Type B pancreatic cell (in vitro differentiated cells): ENCODE results near the gene LRMDA. TPM values are rescaled to one million over a fixed set of nuclear protein-coding genes. Genes with fewer than 3 reads are reported as not detected.

ENCODE experiments used
- DNase-seq: peaks from one replicate; pipeline ENCODE4 v3.0.0; 2021; ENCODE audit warnings: mixed read lengths; ENCODE audit not compliant: unreplicated experiment; ENCODE audit errors: extremely low spot score
- H3K27ac Mint-ChIP-seq: 2 replicates; pipeline ENCODE4 v1.8.0; 2021; ENCODE audit warnings: mild to moderate bottlenecking, mixed read lengths
- H3K27me3 Mint-ChIP-seq: 2 replicates; pipeline ENCODE4 v1.8.0; 2021; ENCODE audit warnings: mixed read lengths
- H3K36me3 Mint-ChIP-seq: 2 replicates; pipeline ENCODE4 v1.8.0; 2021; ENCODE audit warnings: mixed read lengths
- H3K4me1 Mint-ChIP-seq: one replicate; pipeline ENCODE4 v1.8.0; 2021; ENCODE audit warnings: mixed read lengths; ENCODE audit not compliant: unreplicated experiment
- H3K4me3 Mint-ChIP-seq: 2 replicates; pipeline ENCODE4 v1.8.0; 2021; ENCODE audit warnings: mild to moderate bottlenecking, mixed read lengths
- H3K9me3 Mint-ChIP-seq: 2 replicates; pipeline ENCODE4 v1.8.0; 2021; ENCODE audit warnings: mixed read lengths
- total RNA-seq: library from RNA; stranded (reverse); gene quantifications from 2 replicates; pipeline ENCODE4 v1.2.1, GENCODE V29; 2021; ENCODE audit warnings: low replicate concordance
- TF ChIP-seq, protein P1 (sequence below): fragments of 200-600 bp; sonication (generic); conservative IDR thresholded peaks from 2 replicates; pipeline ENCODE4 v1.5.0; 2021; ENCODE audit warnings: antibody characterized with exemption, mild to moderate bottlenecking

Gene LRMDA
- total RNA-seq, 1 donor from 2014 or later, result 2.0 TPM

- peaks cover 35% of the 10 kb centered on the region for H3K4me1 Mint-ChIP-seq
- H3K27me3 Mint-ChIP-seq, result peaks cover 19% of the 10 kb centered on the region
- DNase-seq, result no peak
- H3K4me3 Mint-ChIP-seq, result peak overlapping the region; percentile 87
- H3K36me3 Mint-ChIP-seq, result no peaks in the 10 kb centered on the region
- peak overlapping the region; percentile 79 for H3K27ac Mint-ChIP-seq
- no peaks in the 10 kb centered on the region for H3K9me3 Mint-ChIP-seq
- TF ChIP-seq, protein P1, sequence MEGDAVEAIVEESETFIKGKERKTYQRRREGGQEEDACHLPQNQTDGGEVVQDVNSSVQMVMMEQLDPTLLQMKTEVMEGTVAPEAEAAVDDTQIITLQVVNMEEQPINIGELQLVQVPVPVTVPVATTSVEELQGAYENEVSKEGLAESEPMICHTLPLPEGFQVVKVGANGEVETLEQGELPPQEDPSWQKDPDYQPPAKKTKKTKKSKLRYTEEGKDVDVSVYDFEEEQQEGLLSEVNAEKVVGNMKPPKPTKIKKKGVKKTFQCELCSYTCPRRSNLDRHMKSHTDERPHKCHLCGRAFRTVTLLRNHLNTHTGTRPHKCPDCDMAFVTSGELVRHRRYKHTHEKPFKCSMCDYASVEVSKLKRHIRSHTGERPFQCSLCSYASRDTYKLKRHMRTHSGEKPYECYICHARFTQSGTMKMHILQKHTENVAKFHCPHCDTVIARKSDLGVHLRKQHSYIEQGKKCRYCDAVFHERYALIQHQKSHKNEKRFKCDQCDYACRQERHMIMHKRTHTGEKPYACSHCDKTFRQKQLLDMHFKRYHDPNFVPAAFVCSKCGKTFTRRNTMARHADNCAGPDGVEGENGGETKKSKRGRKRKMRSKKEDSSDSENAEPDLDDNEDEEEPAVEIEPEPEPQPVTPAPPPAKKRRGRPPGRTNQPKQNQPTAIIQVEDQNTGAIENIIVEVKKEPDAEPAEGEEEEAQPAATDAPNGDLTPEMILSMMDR, result no peak
Measured at GRCh38 chr10:75407224-75407712, 24.2 kb upstream of the LRMDA start.

DNA sequence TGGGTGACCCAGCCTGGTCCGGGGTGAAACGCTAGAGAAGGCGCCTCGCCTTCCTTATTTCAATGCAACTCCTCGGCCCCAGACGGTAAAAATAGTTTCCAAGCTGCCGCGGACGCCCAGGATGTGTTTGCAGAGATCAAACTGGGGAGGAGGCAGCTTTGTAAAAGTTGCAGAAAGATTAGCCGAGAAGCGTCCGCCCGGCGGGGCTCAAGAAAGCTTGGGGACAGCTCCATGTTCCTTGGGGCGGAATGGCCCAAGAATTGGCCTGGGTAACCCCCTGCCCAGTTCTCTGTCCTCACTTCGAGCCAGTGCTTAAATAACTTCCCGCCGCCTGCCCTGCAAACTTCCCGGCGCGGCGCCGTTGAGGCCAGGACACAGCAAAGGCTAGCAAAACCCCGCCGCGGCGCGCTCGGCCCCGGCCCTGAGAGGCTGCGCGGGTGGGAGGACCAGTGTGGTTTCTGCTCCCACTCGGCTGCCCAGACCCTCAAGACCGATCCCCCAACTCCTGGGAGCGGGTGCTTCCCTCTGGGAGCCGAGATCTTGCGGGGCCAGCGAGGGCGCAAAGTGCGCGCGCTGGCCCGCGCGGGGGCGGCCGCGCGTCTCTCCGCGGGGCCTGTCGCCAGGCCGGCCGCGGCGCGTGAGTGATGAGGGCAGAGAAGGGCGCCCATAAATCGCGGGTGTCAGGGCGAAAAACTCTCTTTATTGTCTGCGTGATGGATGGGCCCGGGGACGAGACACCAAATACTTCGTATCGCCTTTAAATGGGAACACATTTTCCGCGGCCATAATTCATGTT, 23.5 kb upstream of the LRMDA start:
- TF ChIP-seq, protein P1, result no peak
- peak overlapping the region; percentile 87 for H3K4me3 Mint-ChIP-seq
- no peaks in the 10 kb centered on the region for H3K36me3 Mint-ChIP-seq
- peak overlapping the region; percentile 79 for H3K27ac Mint-ChIP-seq
- H3K9me3 Mint-ChIP-seq, result no peaks in the 10 kb centered on the region
- peaks cover 35% of the 10 kb centered on the region for H3K4me1 Mint-ChIP-seq
- peaks cover 21% of the 10 kb centered on the region for H3K27me3 Mint-ChIP-seq
- DNase-seq, result peak; percentile 80

GRCh38 chr10:75408509-75408875, 22.9 kb upstream of the LRMDA start:
- peak overlapping the region; percentile 76 for H3K27ac Mint-ChIP-seq
- H3K36me3 Mint-ChIP-seq, result no peaks in the 10 kb centered on the region
- DNase-seq, result no peak
- TF ChIP-seq, protein P1, result no peak
- H3K4me1 Mint-ChIP-seq, result peaks cover 35% of the 10 kb centered on the region
- peak overlapping the region; percentile 86 for H3K4me3 Mint-ChIP-seq
- H3K9me3 Mint-ChIP-seq, result no peaks in the 10 kb centered on the region
- peaks cover 27% of the 10 kb centered on the region for H3K27me3 Mint-ChIP-seq

DNA sequence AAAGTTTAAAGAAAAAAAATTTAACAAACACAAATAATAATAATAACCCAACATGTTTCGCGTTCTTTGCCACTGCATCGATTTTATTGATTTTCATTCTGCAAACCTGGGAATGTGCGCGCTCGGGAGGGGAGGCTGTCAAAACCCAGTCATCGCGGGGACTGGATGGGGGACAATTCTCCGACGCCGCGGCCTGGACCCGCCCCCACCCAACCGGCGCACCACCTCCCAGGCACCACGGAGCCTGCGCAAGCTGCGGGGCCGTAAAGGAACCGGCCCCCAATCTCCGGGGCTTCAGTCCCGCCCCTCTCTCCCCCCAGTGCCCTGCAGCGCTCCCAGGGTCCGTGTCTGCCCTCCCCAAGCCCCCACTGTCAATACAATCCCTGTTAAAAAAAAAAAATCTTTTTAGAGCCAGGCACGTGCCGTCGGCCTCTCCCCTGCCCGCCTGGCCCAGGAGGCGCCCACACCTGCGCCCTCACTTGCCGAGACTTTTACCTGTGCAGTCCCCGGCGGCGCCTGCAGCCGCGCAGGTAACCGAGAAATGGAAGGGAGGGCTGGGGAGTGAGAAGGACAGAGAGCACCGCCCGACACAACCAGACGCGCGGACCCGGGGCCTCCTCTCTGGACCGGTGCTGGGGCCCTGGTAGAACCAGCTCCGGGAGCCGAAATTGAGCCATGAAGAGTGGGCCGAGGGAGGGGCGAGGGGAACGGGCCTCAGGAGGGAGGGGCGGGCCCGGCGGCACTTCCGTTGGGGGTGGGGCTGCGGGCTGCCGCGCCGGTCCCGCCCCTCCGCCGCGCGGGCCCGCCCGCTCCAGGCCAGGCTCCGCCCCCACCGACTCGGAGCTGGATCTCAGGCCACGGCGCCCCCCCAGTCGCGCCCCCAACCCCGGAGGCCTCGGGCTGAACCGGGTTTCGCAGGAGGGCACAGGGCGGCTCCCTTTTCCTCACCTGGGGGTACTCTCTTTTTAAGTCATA, 22.2 kb upstream of the LRMDA start:
- DNase-seq, result peak; percentile 82
- Mint-ChIP-seq H3K36me3 (no peaks in the 10 kb centered on the region), H3K4me3 (peak overlapping the region; percentile 87), H3K27ac (peak overlapping the region; percentile 76), H3K4me1 (peaks cover 31% of the 10 kb centered on the region), H3K9me3 (no peaks in the 10 kb centered on the region), H3K27me3 (peaks cover 34% of the 10 kb centered on the region)
- TF ChIP-seq, protein P1, result no peak

DNA sequence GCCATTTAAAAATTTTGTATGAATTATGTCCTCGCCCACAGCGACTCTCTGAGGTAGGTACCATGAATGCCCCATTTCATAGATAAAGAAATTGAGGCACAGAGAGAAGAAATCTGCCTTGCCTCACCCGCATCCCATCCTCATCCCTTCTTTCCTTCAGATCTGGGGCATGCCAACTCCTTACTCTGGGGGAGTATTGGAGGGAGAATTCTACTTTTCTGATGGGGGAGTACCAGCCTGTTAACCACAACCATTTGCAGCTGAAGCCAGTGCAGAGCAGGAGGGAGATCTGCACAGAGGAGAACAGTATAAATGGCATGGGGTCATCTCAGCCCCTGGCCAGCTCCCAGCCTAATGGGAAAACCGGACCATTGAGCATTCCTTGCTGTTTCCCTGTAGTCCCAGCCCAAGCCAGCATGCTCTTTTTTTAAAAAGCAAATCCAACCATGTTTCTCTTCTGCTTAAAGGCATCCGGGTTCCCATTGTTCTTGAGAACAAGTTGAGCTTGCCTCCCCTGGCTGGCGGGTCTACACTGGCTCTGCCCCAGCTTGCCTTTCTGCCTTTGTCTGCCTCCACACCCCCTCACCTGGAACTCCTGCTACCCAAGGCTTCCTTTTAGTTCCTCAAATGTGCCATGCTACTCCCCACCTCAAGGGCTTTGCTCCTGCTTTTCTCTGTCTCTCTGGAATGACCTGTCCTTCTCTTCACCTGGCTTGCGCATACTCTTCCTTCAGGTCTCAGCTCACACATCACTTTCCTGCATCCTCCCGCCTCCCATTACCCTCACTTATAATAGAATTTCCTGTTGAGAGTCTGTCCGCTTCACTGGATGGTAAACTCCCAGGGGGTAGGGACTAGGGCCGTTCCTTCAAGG, 21.1 kb upstream of the LRMDA start:
- H3K9me3 Mint-ChIP-seq, result no peaks in the 10 kb centered on the region
- no peak for DNase-seq
- peak overlapping the region; percentile 87 for H3K4me3 Mint-ChIP-seq
- H3K27ac Mint-ChIP-seq, result peak overlapping the region; percentile 76
- TF ChIP-seq, protein P1, result no peak
- H3K27me3 Mint-ChIP-seq, result peaks cover 40% of the 10 kb centered on the region
- H3K36me3 Mint-ChIP-seq, result no peaks in the 10 kb centered on the region
- peaks cover 30% of the 10 kb centered on the region for H3K4me1 Mint-ChIP-seq
